Measurements from ENCODE around the gene TENM4.

Gene TENM4

GRCh38 chr11:79170321-79170720, 270.5 kb downstream of the TENM4 start:
- DNase-seq (ENCODE audit: low read depth): no peak
- no peak overlapping the region for H3K4me3 ChIP-seq (ENCODE audit: low read depth, low read length)

- no peak for DNase-seq (ENCODE audit: low read depth)
These were observed 272.2 kb downstream of the TENM4 start for GRCh38 chr11:79168530-79169110.

GRCh38 chr11:79167510-79168188, 273.2 kb downstream of the TENM4 start:
- DNase-seq (ENCODE audit: low read depth): no peak
- H3K4me3 ChIP-seq (ENCODE audit: low read depth, low read length): no peak overlapping the region

More at GRCh38 chr11:79168530-79169110, 272.2 kb downstream of the TENM4 start:
- H3K4me3 ChIP-seq (ENCODE audit: low read depth, low read length): no peak overlapping the region

GRCh38 chr11:79165908-79166307, 274.9 kb downstream of the TENM4 start:
- no peak for DNase-seq (ENCODE audit: low read depth)

GRCh38 chr11:79160791-79161403, 279.9 kb downstream of the TENM4 start:
- DNase-seq (ENCODE audit: low read depth): no peak
- H3K4me3 ChIP-seq (ENCODE audit: low read depth, low read length): no peak overlapping the region

More at GRCh38 chr11:79165908-79166307, 274.9 kb downstream of the TENM4 start:
- no peak overlapping the region for H3K4me3 ChIP-seq (ENCODE audit: low read depth, low read length)

GRCh38 chr11:79159657-79160450, 281.0 kb downstream of the TENM4 start:
- H3K4me3 ChIP-seq (ENCODE audit: low read depth, low read length): no peak overlapping the region

GRCh38 chr11:79157738-79158137, 283.1 kb downstream of the TENM4 start:
- DNase-seq (ENCODE audit: low read depth): no peak
- H3K4me3 ChIP-seq (ENCODE audit: low read depth, low read length): no peak overlapping the region

More at GRCh38 chr11:79159657-79160450, 281.0 kb downstream of the TENM4 start:
- no peak for DNase-seq (ENCODE audit: low read depth)

- no peak for DNase-seq (ENCODE audit: low read depth)
- H3K4me3 ChIP-seq (ENCODE audit: low read depth, low read length): no peak overlapping the region
These were observed 284.8 kb downstream of the TENM4 start for GRCh38 chr11:79156031-79156430.

- DNase-seq (ENCODE audit: low read depth): no peak
- no peak overlapping the region for H3K4me3 ChIP-seq (ENCODE audit: low read depth, low read length)
These were observed 285.6 kb downstream of the TENM4 start for GRCh38 chr11:79155237-79155636.

- DNase-seq (ENCODE audit: low read depth): no peak
These were observed 288.3 kb downstream of the TENM4 start for GRCh38 chr11:79152511-79152910.

GRCh38 chr11:79151396-79151795, 289.4 kb downstream of the TENM4 start:
- H3K4me3 ChIP-seq (ENCODE audit: low read depth, low read length): no peak overlapping the region
- DNase-seq (ENCODE audit: low read depth): no peak

More at GRCh38 chr11:79152511-79152910, 288.3 kb downstream of the TENM4 start:
- no peak overlapping the region for H3K4me3 ChIP-seq (ENCODE audit: low read depth, low read length)

GRCh38 chr11:79150966-79151365, 289.9 kb downstream of the TENM4 start:
- DNase-seq (ENCODE audit: low read depth): no peak
- H3K4me3 ChIP-seq (ENCODE audit: low read depth, low read length): no peak overlapping the region

GRCh38 chr11:79150320-79150719, 290.5 kb downstream of the TENM4 start:
- no peak overlapping the region for H3K4me3 ChIP-seq (ENCODE audit: low read depth, low read length)
- DNase-seq (ENCODE audit: low read depth): no peak

GRCh38 chr11:79147731-79148130, 293.1 kb downstream of the TENM4 start:
- DNase-seq (ENCODE audit: low read depth): no peak
- no peak overlapping the region for H3K4me3 ChIP-seq (ENCODE audit: low read depth, low read length)

GRCh38 chr11:79147011-79147410, 293.8 kb downstream of the TENM4 start:
- H3K4me3 ChIP-seq (ENCODE audit: low read depth, low read length): no peak overlapping the region
- DNase-seq (ENCODE audit: low read depth): no peak

- H3K4me3 ChIP-seq (ENCODE audit: low read depth, low read length): no peak overlapping the region
- no peak for DNase-seq (ENCODE audit: low read depth)
These were observed 300.9 kb downstream of the TENM4 start for GRCh38 chr11:79139900-79140299.

GRCh38 chr11:79129702-79130101, 311.1 kb downstream of the TENM4 start:
- no peak overlapping the region for H3K4me3 ChIP-seq (ENCODE audit: low read depth, low read length)
- no peak for DNase-seq (ENCODE audit: low read depth)

GRCh38 chr11:79128291-79128690, 312.5 kb downstream of the TENM4 start:
- DNase-seq (ENCODE audit: low read depth): no peak
- no peak overlapping the region for H3K4me3 ChIP-seq (ENCODE audit: low read depth, low read length)

GRCh38 chr11:79122759-79123158, 318.1 kb downstream of the TENM4 start:
- H3K4me3 ChIP-seq (ENCODE audit: low read depth, low read length): no peak overlapping the region
- no peak for DNase-seq (ENCODE audit: low read depth)

GRCh38 chr11:79121351-79121750, 319.5 kb downstream of the TENM4 start:
- DNase-seq (ENCODE audit: low read depth): peak; percentile 31
- no peak overlapping the region for H3K4me3 ChIP-seq (ENCODE audit: low read depth, low read length)
